ENCODE measurements around the gene POLD4. TPM values are rescaled to one million over a fixed set of nuclear protein-coding genes. Genes with fewer than 3 reads are reported as not detected.
"Not testable (repeated sequence)": the region's sequence is repeated elsewhere in the genome, so short reads cannot be mapped to it uniquely, and the experiment has no call there.

Gene POLD4
- total RNA-seq, 1 experiment from 2014 or later: 78.7 TPM

GRCh38 chr11:67320691-67321090 lies 32.7 kb downstream of the POLD4 start:
- DNase-seq (ENCODE audit: low read depth, low spot score): no peak
- Histone ChIP-seq H3K27ac (ENCODE audit: low read length) (no peak overlapping the region), H3K36me3 (ENCODE audit: control insufficient read depth, insufficient read depth, low read length) (no peaks in the 10 kb centered on the region), H3K4me1 (ENCODE audit: control insufficient read depth, insufficient read depth, low read length) (peaks cover 6% of the 10 kb centered on the region; the same call in 1 of the 2 replicates), H3K4me3 (ENCODE audit: low read depth in 2 of 2, low read length in 2 of 2) (no peak overlapping the region), H3K27me3 (ENCODE audit: control insufficient read depth, insufficient read depth, low read length) (no peaks in the 10 kb centered on the region), H3K9me3 (ENCODE audit: control insufficient read depth, insufficient read depth, low read depth, low read length) (no peaks in the 10 kb centered on the region)
- in situ Hi-C loops (cut with HindIII; ENCODE audit: low pct_unique_long_range_greater_than_20kb, low sequenced_read_pairs): no loop called here
- intact Hi-C loops (cut with micrococcal nuclease; ENCODE audit: unreplicated experiment): no loop called here
- POLR2A ChIA-PET: no interaction called here
- no TSS peak for BruUV-seq (replicated peaks)
- ATAC-seq: no peak
- TF ChIP-seq REST (IDR thresholded peaks at IDR 0.05; ENCODE audit: insufficient read depth in 1 of 2, low read depth in 2 of 2, low read length in 1 of 2) (no peak), SIN3A (IDR thresholded peaks at IDR 0.05; ENCODE audit: borderline replicate concordance, insufficient read depth, low read depth, low read length) (no peak), CTCF (IDR thresholded peaks at IDR 0.05) (no peak)
- CTCF ChIA-PET: interaction anchor here (0.6 to 1.4 kb wide), 2 partner anchors 61 to 140 kb away, joined by 3 to 9 read pairs; no protein-coding TSS in a partner anchor

GRCh38 chr11:67320011-67320410 lies 33.3 kb downstream of the POLD4 start:
- in situ Hi-C loops (cut with HindIII; ENCODE audit: low pct_unique_long_range_greater_than_20kb, low sequenced_read_pairs): no loop called here
- TF ChIP-seq CTCF (IDR thresholded peaks at IDR 0.05): no peak
- TF ChIP-seq SIN3A (IDR thresholded peaks at IDR 0.05; ENCODE audit: borderline replicate concordance, insufficient read depth, low read depth, low read length): no peak
- no peak for TF ChIP-seq POLR2AphosphoS5 (IDR thresholded peaks at IDR 0.05; ENCODE audit: low read depth, low read length)
- no peak for TF ChIP-seq TCF7L2 (IDR thresholded peaks at IDR 0.05; ENCODE audit: low read depth, low read length)
- no peak for TF ChIP-seq REST (IDR thresholded peaks at IDR 0.05; ENCODE audit: insufficient read depth in 1 of 2, low read depth in 2 of 2, low read length in 1 of 2)
- no peak overlapping the region for H3K4me3 ChIP-seq (ENCODE audit: low read depth in 2 of 2, low read length in 2 of 2)
- DNase-seq (ENCODE audit: low read depth, low spot score) (no peak), ATAC-seq (no peak)
- intact Hi-C loops (cut with micrococcal nuclease; ENCODE audit: unreplicated experiment): no loop called here
- no peaks in the 10 kb centered on the region for H3K9me3 ChIP-seq (ENCODE audit: control insufficient read depth, insufficient read depth, low read depth, low read length)
- peaks cover 6% of the 10 kb centered on the region; the same call in 1 of the 2 replicates for H3K4me1 ChIP-seq (ENCODE audit: control insufficient read depth, insufficient read depth, low read length)
- H3K27me3 ChIP-seq (ENCODE audit: control insufficient read depth, insufficient read depth, low read length): no peaks in the 10 kb centered on the region
- POLR2A ChIA-PET: no interaction called here
- H3K27ac ChIP-seq (ENCODE audit: low read length): no peak overlapping the region
- H3K36me3 ChIP-seq (ENCODE audit: control insufficient read depth, insufficient read depth, low read length): no peaks in the 10 kb centered on the region
- CTCF ChIA-PET: interaction anchor here (0.5 to 1.4 kb wide), 3 partner anchors 51 to 139 kb away, joined by 3 to 9 read pairs (median 7); no protein-coding TSS in a partner anchor
- BruUV-seq (replicated peaks): no TSS peak

- H3K27me3 ChIP-seq (ENCODE audit: control insufficient read depth, insufficient read depth, low read length); BruUV-seq (replicated peaks); H3K4me1 ChIP-seq (ENCODE audit: control insufficient read depth, insufficient read depth, low read length); H3K27ac ChIP-seq (ENCODE audit: low read length); DNase-seq (ENCODE audit: low read depth, low spot score); H3K9me3 ChIP-seq (ENCODE audit: control insufficient read depth, insufficient read depth, low read depth, low read length); H3K36me3 ChIP-seq (ENCODE audit: control insufficient read depth, insufficient read depth, low read length); in situ Hi-C loops (cut with HindIII; ENCODE audit: low pct_unique_long_range_greater_than_20kb, low sequenced_read_pairs); ATAC-seq: not testable (repeated sequence)
- ChIA-PET CTCF (interaction anchor here (0.6 to 2.0 kb wide), 3 partner anchors 27 to 33 kb away, joined by 3 to 9 read pairs (median 9); partner anchors contain the start of gene ANKRD13D), POLR2A (interaction anchor here (0.6 kb wide), 1 partner anchor 50 kb away, joined by 15 read pairs; no protein-coding TSS in a partner anchor)
- intact Hi-C loops (cut with micrococcal nuclease; ENCODE audit: unreplicated experiment): loop anchor here (10.0 kb wide), 1 partner anchor 224 kb away; no protein-coding TSS in a partner anchor
- peak overlapping the region in 1 of 2 experiments; percentile 85; a peak in 2 of 4 replicates for H3K4me3 ChIP-seq (ENCODE audit: low read depth in 2 of 2, low read length in 2 of 2)
Observed at GRCh38 chr11:67318876-67319275, 34.5 kb downstream of the POLD4 start.
